Natural killer cell treated with Interleukin-12 subunit alpha and Interleukin-12 subunit beta and Interleukin-15 and Interleukin-18, amount 100 ng/mL, for 72 hours (primary cell): ENCODE data around the gene HSPA9. TPM values are rescaled to one million over a fixed set of nuclear protein-coding genes. Genes with fewer than 3 reads are reported as not detected.

Experiments used
- ATAC-seq, 2 donors: fragments of 150-1000 bp; cut with Tn5 transposase in 1 of 2; sonication (Bioruptor Pico), chemical (Tn5 transposase) in 1 of 2; 2 replicates each; pipeline ENCODE4 v1.10.0; 2021
- DNase-seq: peaks from one replicate; pipeline ENCODE4 v3.0.0; 2022; ENCODE audit warnings: low spot score
- H3K27ac Mint-ChIP-seq, 2 donors: 1 replicate in 1 of 2; 2 replicates in 1 of 2; pipeline ENCODE4 v1.8.0; 2022; ENCODE audit warnings: mixed read lengths in 2 of 2, mild to moderate bottlenecking in 1 of 2, moderate library complexity in 1 of 2
- H3K27me3 Mint-ChIP-seq, 2 donors: 1 replicate in 1 of 2; 2 replicates in 1 of 2; pipeline ENCODE4 v1.8.0; 2022; ENCODE audit warnings: mixed read lengths in 2 of 2
- H3K36me3 Mint-ChIP-seq: one replicate; pipeline ENCODE4 v1.8.0; 2022; ENCODE audit warnings: mixed read lengths
- H3K4me1 Mint-ChIP-seq, 2 donors: 1 replicate in 1 of 2; 2 replicates in 1 of 2; pipeline ENCODE4 v1.8.0; 2022; ENCODE audit warnings: low read depth in 2 of 2, mixed read lengths in 2 of 2, mild to moderate bottlenecking in 1 of 2
- H3K4me3 Mint-ChIP-seq: one replicate; pipeline ENCODE4 v1.8.0; 2022; ENCODE audit warnings: mixed read lengths
- H3K9me3 Mint-ChIP-seq: 2 replicates; pipeline ENCODE4 v1.8.0; 2022; ENCODE audit warnings: mixed read lengths
- total RNA-seq, 2 donors: library from RNA; stranded (reverse); gene quantifications; one replicate each; pipeline ENCODE4 v1.2.3, GENCODE V29; 2022

The HSPA9 gene
- 100 to 1,000 TPM; 337 to 473 TPM for total RNA-seq

GRCh38 chr5:138575194-138576015 lies at the start of gene HSPA9:
HSPA9 (minus strand) TSS chr5:138575401; CDS start chr5:138575318, 83 bp downstream.
- peaks cover 27% of the 10 kb centered on the region for H3K36me3 Mint-ChIP-seq
- ATAC-seq (peak; percentile 92 to 94), DNase-seq (peak; percentile 98)
- H3K27ac Mint-ChIP-seq: peak within 1 kb of the TSS; percentile 99 to 100
- H3K27me3 Mint-ChIP-seq: no peaks in the 10 kb centered on the region
- H3K4me3 Mint-ChIP-seq: peak within 1 kb of the TSS; percentile 96
- no peaks in the 10 kb centered on the region for H3K9me3 Mint-ChIP-seq
- peaks cover 28 to 30% of the 10 kb centered on the region in 2 donors for H3K4me1 Mint-ChIP-seq

DNA sequence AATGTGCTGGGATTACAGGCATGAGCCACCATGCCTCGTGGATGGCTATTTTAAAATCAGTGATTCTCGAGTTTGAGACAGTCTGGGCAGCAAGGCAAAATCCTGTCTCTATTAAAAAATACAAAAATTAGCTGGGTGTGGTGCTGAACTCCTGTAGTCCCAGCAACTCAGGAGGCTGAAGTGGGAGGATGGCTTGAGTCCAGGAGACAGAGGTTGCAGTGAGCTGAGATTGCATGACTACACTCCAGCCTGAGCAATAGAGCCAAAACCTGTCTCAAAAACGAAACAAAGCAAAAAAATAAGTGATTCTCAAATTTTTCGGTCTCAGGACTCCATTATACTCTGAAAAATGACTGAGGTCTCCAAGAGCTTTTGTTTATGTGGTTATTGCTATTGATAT lies 47.9 kb upstream of the HSPA9 start:
- Mint-ChIP-seq H3K4me3 (no peak overlapping the region), H3K27me3 (peaks cover 22 to 23% of the 10 kb centered on the region in 2 donors)

GRCh38 chr5:138622051-138622450 lies 46.9 kb upstream of the HSPA9 start:
- Mint-ChIP-seq H3K27me3 (peaks cover 16 to 21% of the 10 kb centered on the region in 2 donors), H3K4me3 (no peak overlapping the region), H3K4me1 (no peaks in the 10 kb centered on the region), H3K36me3 (no peaks in the 10 kb centered on the region), H3K27ac (no peak overlapping the region), H3K9me3 (no peaks in the 10 kb centered on the region)
- no peak for ATAC-seq
- no peak for DNase-seq

More for the DNA sequence above, 47.9 kb upstream of the HSPA9 start:
- no peak for ATAC-seq
- no peaks in the 10 kb centered on the region for H3K9me3 Mint-ChIP-seq
- no peak for DNase-seq
- H3K36me3 Mint-ChIP-seq: no peaks in the 10 kb centered on the region
- H3K27ac Mint-ChIP-seq: no peak overlapping the region
- H3K4me1 Mint-ChIP-seq: no peaks in the 10 kb centered on the region

GRCh38 chr5:138620663-138621224 lies 45.5 kb upstream of the HSPA9 start:
- Mint-ChIP-seq H3K27me3 (peaks cover 13 to 16% of the 10 kb centered on the region in 2 donors), H3K4me1 (no peaks in the 10 kb centered on the region), H3K9me3 (no peaks in the 10 kb centered on the region), H3K27ac (no peak overlapping the region), H3K4me3 (no peak overlapping the region), H3K36me3 (no peaks in the 10 kb centered on the region)
- ATAC-seq (no peak), DNase-seq (no peak)

- no peak for DNase-seq
- H3K4me1 Mint-ChIP-seq: peaks cover 3 to 4% of the 10 kb centered on the region in 2 donors
- ATAC-seq: no peak
- no peak overlapping the region for H3K4me3 Mint-ChIP-seq
- peaks cover 25 to 32% of the 10 kb centered on the region in 2 donors for H3K27me3 Mint-ChIP-seq
- H3K36me3 Mint-ChIP-seq: no peaks in the 10 kb centered on the region
- no peaks in the 10 kb centered on the region for H3K9me3 Mint-ChIP-seq
- H3K27ac Mint-ChIP-seq: no peak overlapping the region
Measured at GRCh38 chr5:138616508-138616907, 41.3 kb upstream of the HSPA9 start.

DNA sequence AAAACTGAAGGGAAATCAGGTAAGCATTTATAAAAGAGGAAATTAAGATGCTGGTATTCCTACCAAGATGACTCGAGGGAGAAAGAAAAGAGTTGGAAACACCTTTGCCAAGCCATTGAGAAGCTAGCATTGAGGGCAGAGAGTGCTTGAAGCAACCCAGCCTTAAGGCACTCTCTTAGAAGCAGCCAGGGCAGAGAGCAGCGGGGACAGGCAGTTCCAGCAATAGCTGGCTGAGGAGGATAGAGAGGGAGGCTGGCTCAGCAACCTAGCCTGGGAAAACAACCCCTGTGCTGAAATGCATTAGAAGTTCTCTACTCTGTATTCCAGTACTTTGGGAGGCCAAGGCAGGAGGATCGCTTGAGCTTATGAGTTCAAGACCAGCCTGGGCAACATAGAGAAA lies 40.3 kb upstream of the HSPA9 start:
- ATAC-seq: no peak
- H3K27ac Mint-ChIP-seq: no peak overlapping the region
- peaks cover 6 to 10% of the 10 kb centered on the region in 2 donors for H3K4me1 Mint-ChIP-seq
- H3K27me3 Mint-ChIP-seq: peaks cover 21 to 27% of the 10 kb centered on the region in 2 donors
- no peak overlapping the region for H3K4me3 Mint-ChIP-seq
- H3K36me3 Mint-ChIP-seq: no peaks in the 10 kb centered on the region
- no peaks in the 10 kb centered on the region for H3K9me3 Mint-ChIP-seq
- no peak for DNase-seq

- ATAC-seq (no peak), DNase-seq (no peak)
- H3K9me3 Mint-ChIP-seq: no peaks in the 10 kb centered on the region
- H3K4me1 Mint-ChIP-seq: peaks cover 6 to 10% of the 10 kb centered on the region in 2 donors
- no peak overlapping the region for H3K27ac Mint-ChIP-seq
- H3K27me3 Mint-ChIP-seq: peaks cover 29 to 33% of the 10 kb centered on the region in 2 donors
- peak overlapping the region; percentile 0 for H3K4me3 Mint-ChIP-seq
- H3K36me3 Mint-ChIP-seq: no peaks in the 10 kb centered on the region
Measured at GRCh38 chr5:138611678-138612218, 36.5 kb upstream of the HSPA9 start.

DNA sequence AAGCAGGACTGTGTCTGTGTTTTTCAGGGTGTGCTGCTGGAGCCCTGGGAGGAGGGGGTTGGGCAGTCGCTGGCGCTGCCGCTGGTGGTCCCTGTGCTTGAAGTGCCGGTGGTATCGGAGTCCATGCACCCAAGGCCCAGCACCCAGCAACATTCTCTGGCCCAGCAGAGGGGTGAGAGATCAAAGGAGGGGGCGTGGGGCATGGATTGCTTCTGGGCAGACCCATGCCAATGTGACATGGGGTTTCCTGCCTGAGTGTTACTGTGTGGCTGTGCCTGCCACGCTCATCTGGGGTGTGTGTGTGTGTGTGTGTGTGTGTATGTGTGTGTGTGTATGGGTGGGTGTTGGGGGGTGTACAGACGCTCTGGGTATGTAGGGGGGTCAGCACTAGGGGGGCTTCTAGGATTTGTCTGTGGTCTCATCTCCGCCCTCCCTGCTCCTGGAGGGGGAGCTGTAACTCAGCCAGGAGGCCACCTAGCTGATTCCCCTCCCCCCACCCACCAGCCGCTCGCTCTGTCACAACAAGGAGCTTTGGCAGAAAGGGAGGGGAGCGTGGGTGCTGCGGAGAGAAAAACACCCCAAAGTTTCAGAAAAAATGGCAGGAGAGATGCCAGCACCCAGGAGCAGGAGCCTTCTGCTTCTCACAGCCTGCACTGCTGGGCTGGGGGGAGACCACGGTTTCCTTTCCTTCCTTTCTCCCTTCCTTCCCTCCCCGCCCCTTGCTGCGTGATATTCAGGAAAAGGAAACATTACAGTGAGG lies 35.9 kb upstream of the HSPA9 start:
- H3K36me3 Mint-ChIP-seq: no peaks in the 10 kb centered on the region
- peaks cover 29 to 33% of the 10 kb centered on the region in 2 donors for H3K27me3 Mint-ChIP-seq
- DNase-seq: no peak
- H3K4me3 Mint-ChIP-seq: peak overlapping the region; percentile 57
- peaks cover 6 to 10% of the 10 kb centered on the region in 2 donors for H3K4me1 Mint-ChIP-seq
- peak; percentile 27 to 64 for ATAC-seq
- H3K9me3 Mint-ChIP-seq: no peaks in the 10 kb centered on the region
- no peak overlapping the region for H3K27ac Mint-ChIP-seq

GRCh38 chr5:138610415-138610917 lies 35.3 kb upstream of the HSPA9 start:
- H3K9me3 Mint-ChIP-seq: no peaks in the 10 kb centered on the region
- peak; percentile 13 to 15 for ATAC-seq

DNA sequence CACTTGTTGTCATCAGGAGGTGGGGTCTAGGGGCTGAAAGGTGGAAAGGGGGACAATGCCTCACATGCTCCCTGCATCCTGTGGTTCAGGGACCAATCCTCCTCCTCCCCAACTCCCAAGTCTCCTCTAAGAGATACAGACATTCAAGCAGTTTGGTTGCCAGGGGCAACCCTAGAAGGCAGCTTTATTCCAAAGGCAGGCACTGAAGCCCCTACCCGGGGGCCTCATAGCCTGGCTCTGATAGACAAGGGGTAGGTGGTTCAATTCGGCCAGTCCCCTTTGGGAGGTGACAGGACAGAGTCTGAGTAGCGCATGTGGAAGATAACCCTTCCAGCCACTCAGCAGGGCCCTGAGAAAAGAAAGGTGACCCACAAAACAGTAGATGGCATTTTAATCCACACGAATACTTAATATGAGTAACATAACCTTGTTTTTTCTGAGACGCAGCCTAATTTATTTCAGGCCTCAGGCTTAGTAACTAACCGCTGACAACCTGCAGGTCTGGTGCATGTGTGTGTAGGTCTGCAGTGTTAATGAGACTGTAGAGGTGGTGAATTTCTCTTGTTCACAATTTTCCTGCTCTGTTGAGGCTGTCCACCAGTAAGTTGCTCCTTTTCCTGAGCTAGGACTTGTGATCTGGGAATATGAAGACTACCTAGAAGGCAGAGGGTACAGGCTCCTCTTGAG lies 31.3 kb upstream of the HSPA9 start:
- no peaks in the 10 kb centered on the region for H3K9me3 Mint-ChIP-seq
- peaks cover 17 to 24% of the 10 kb centered on the region in 2 donors for H3K27me3 Mint-ChIP-seq
- ATAC-seq: no peak
- DNase-seq: no peak
- H3K27ac Mint-ChIP-seq: no peak overlapping the region
- H3K4me1 Mint-ChIP-seq: peaks cover 6 to 8% of the 10 kb centered on the region in 2 donors
- no peak overlapping the region for H3K4me3 Mint-ChIP-seq
- no peaks in the 10 kb centered on the region for H3K36me3 Mint-ChIP-seq

More at GRCh38 chr5:138610415-138610917, 35.3 kb upstream of the HSPA9 start:
- Mint-ChIP-seq H3K27me3 (peaks cover 29 to 39% of the 10 kb centered on the region in 2 donors), H3K36me3 (no peaks in the 10 kb centered on the region), H3K4me1 (peaks cover 6 to 10% of the 10 kb centered on the region in 2 donors), H3K27ac (no peak overlapping the region), H3K4me3 (peak overlapping the region; percentile 57)
- no peak for DNase-seq

DNA sequence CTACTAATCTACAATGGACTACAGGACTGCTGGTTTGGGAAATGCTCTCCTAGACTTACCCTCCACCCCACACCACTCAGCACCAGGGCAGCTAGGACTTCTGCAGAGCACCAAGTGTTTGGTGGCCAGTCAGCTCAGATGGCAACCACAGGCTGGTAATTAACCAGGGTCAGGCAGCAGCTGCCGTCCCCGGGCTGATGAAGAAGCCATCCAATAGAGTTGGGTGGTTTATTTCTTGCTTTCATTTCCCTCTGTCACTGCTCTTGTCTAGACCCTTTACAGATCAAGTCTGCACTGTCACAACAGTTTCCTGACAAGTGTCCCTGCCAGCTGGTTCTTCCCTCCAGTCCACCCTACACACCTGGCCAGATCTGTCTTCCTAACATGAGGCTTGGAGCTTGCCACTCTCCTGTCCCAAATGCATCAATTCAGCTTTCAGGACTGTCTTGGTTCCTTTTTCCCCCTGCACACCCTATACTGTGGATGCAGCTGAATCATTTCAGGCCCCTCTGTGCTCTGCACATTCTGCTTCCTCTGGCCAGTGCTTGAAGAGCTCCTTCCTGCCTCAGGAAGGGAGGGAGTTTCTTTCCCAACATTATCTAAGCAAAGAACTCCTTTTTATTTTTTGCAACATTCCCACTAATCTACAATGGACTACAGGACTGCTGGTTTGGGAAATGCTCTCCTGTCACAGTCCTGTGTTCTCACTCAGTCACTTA lies 30.2 kb upstream of the HSPA9 start:
- ATAC-seq: no peak
- Mint-ChIP-seq H3K4me1 (peaks cover 4% of the 10 kb centered on the region in 2 donors), H3K9me3 (no peaks in the 10 kb centered on the region), H3K36me3 (no peaks in the 10 kb centered on the region), H3K27ac (no peak overlapping the region), H3K27me3 (peaks cover 17 to 20% of the 10 kb centered on the region in 2 donors), H3K4me3 (no peak overlapping the region)
- no peak for DNase-seq

DNA sequence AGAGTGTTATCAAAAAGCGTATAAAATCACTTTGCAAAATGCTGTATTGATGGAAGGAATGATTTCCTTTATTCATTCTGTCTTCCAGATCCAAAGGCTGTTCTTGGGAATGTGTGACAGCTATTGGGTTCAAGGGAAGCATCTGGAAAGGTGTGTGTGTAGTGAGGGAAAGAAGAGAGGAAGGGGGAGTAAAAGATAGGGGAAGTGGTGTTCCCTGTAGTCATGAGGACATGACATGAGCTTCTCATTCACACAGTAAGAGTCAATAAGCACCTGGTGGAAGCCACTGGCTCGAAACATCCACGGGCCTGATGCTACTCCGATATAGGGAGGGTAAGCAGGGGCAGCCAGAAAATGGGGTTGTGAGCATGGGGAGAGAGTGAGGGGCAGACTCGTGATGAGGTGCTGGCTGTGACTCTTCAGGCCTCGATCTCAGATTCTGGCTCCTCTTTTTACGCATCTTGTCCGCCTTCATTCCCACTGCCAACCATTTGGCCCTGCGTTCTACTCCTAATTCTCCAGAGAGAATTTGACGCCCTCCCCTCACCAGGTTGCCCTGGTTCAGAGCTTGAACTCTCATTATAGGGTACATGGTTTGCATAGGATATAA lies 29.1 kb upstream of the HSPA9 start:
- DNase-seq (no peak), ATAC-seq (no peak)
- no peak overlapping the region for H3K4me3 Mint-ChIP-seq
- no peaks in the 10 kb centered on the region for H3K9me3 Mint-ChIP-seq
- H3K4me1 Mint-ChIP-seq: peaks cover 4% of the 10 kb centered on the region in 2 donors
- peaks cover 15 to 16% of the 10 kb centered on the region in 2 donors for H3K27me3 Mint-ChIP-seq
- no peaks in the 10 kb centered on the region for H3K36me3 Mint-ChIP-seq
- H3K27ac Mint-ChIP-seq: no peak overlapping the region
